RWPE1 (cell line): Measurements from ENCODE around the gene NKX6-1.

Source experiments
- CTCF ChIA-PET: fragments of 350-600 bp; sonication (Branson Sonifier 250); formaldehyde crosslinking; extraction: SDS; loops from one replicate; lab custom pipeline; 2021; lab: Yijun Ruan, JAX
- POLR2A ChIA-PET: fragments of 400-600 bp; formaldehyde crosslinking; extraction: SDS; loops from one replicate; lab custom pipeline; 2020; ENCODE audit warnings: antibody characterized with exemption; ENCODE audit not compliant: low non-redundant PET; lab: Yijun Ruan, JAX
- DNase-seq: peaks from one replicate; pipeline ENCODE4 v3.0.0; 2012; ENCODE audit warnings: low spot score
- H3K27ac ChIP-seq: fragments of 450-650 bp; 2 replicates; pipeline ENCODE4 v1.5.1; 2017
- CTCF ChIP-seq: fragments of 450-650 bp; conservative IDR thresholded peaks from 2 replicates; pipeline ENCODE4 v1.5.1; 2017; ENCODE audit warnings: low read depth, mild to moderate bottlenecking

Gene NKX6-1

GRCh38 chr4:84493092-84493850 is 5.8 kb downstream of the NKX6-1 start:
- no peak for TF ChIP-seq CTCF
- ChIA-PET POLR2A (no interaction called here), CTCF (interaction anchor here (0.5 to 0.7 kb wide), 3 partner anchors 427 to 532 kb away, joined by 3 to 4 read pairs (median 4); no protein-coding TSS in a partner anchor)
- H3K27ac ChIP-seq: no peak overlapping the region
- no peak for DNase-seq

- H3K27ac ChIP-seq: no peak overlapping the region
- no peak for TF ChIP-seq CTCF
- no peak for DNase-seq
- CTCF ChIA-PET: interaction anchor here (0.6 to 0.7 kb wide), 2 partner anchors 426 to 513 kb away, joined by 3 to 4 read pairs; no protein-coding TSS in a partner anchor
- POLR2A ChIA-PET: no interaction called here
Observed at GRCh38 chr4:84492737-84493091, 6.4 kb downstream of the NKX6-1 start.

GRCh38 chr4:84492290-84492689 is 6.8 kb downstream of the NKX6-1 start:
- H3K27ac ChIP-seq: no peak overlapping the region
- POLR2A ChIA-PET: no interaction called here
- no peak for DNase-seq
- no peak for TF ChIP-seq CTCF
- CTCF ChIA-PET: interaction anchor here (0.6 kb wide), 1 partner anchor 23 kb away, joined by 3 read pairs; no protein-coding TSS in a partner anchor

- ChIA-PET POLR2A (no interaction called here), CTCF (interaction anchor here (0.6 to 1.1 kb wide), 4 partner anchors 9 to 1769 kb away, joined by 3 to 7 read pairs (median 4); no protein-coding TSS in a partner anchor)
- H3K27ac ChIP-seq: no peak overlapping the region
- TF ChIP-seq CTCF: no peak
- no peak for DNase-seq
Observed at GRCh38 chr4:84491481-84491880, 7.6 kb downstream of the NKX6-1 start.

- POLR2A ChIA-PET: interaction anchor here (0.6 kb wide), 1 partner anchor 39 kb away, joined by 4 read pairs; no protein-coding TSS in a partner anchor
- CTCF ChIA-PET: interaction anchor here (0.6 to 1.1 kb wide), 4 partner anchors 8 to 1769 kb away, joined by 3 to 7 read pairs (median 4); no protein-coding TSS in a partner anchor
- no peak for TF ChIP-seq CTCF
- DNase-seq: no peak
- H3K27ac ChIP-seq: no peak overlapping the region
Observed at GRCh38 chr4:84490663-84491062, 8.4 kb downstream of the NKX6-1 start.

- ChIA-PET POLR2A (no interaction called here), CTCF (no interaction called here)
- no peak overlapping the region for H3K27ac ChIP-seq
- DNase-seq: no peak
- no peak for TF ChIP-seq CTCF
Observed at GRCh38 chr4:84484236-84484635, 14.9 kb downstream of the NKX6-1 start.
